ENCODE results near the gene GXYLT2. TPM values are rescaled to one million over a fixed set of nuclear protein-coding genes. Genes with fewer than 3 reads are reported as not detected.
"Not testable (repeated sequence)": the region's sequence is repeated elsewhere in the genome, so short reads cannot be mapped to it uniquely, and the experiment has no call there.

GXYLT2 gene
- total RNA-seq, 2 experiments from 2014 or later: 0.16 to 0.32 TPM

GRCh38 chr3:72996121-72996472 is 108.3 kb downstream of the GXYLT2 start:
- Mint-ChIP-seq H3K36me3 (peaks cover 29% of the 10 kb centered on the region), H3K27me3 (no peaks in the 10 kb centered on the region), H3K27ac (peak overlapping the region; percentile 95)

GRCh38 chr3:72996473-72997333 is 108.9 kb downstream of the GXYLT2 start, which contains the start of gene PPP4R2:
Gene PPP4R2 (plus strand): TSS chr3:72996811. CDS start chr3:72997038, 227 bp downstream.
- no peaks in the 10 kb centered on the region for H3K9me3 Mint-ChIP-seq
- no peaks in the 10 kb centered on the region for H3K27me3 Mint-ChIP-seq
- peak within 1 kb of the TSS; percentile 95 for H3K27ac Mint-ChIP-seq
- peak; percentile 94 for DNase-seq
- H3K4me3 Mint-ChIP-seq: peak within 1 kb of the TSS; percentile 88
- peaks cover 35% of the 10 kb centered on the region for H3K36me3 Mint-ChIP-seq
- H3K4me1 Mint-ChIP-seq: peaks cover 34% of the 10 kb centered on the region

More at GRCh38 chr3:72996121-72996472, 108.3 kb downstream of the GXYLT2 start:
- H3K4me1 Mint-ChIP-seq: peaks cover 28% of the 10 kb centered on the region
- no peak for DNase-seq
- peak overlapping the region; percentile 88 for H3K4me3 Mint-ChIP-seq
- no peaks in the 10 kb centered on the region for H3K9me3 Mint-ChIP-seq

GRCh38 chr3:72997421-72997961 is 109.6 kb downstream of the GXYLT2 start:
- Mint-ChIP-seq H3K4me3 (peak overlapping the region; percentile 88), H3K4me1 (peaks cover 40% of the 10 kb centered on the region), H3K27me3 (no peaks in the 10 kb centered on the region), H3K9me3 (no peaks in the 10 kb centered on the region), H3K36me3 (peaks cover 42% of the 10 kb centered on the region), H3K27ac (peak overlapping the region; percentile 95)
- peak; percentile 16 for DNase-seq

- Mint-ChIP-seq H3K4me3 (peak overlapping the region; percentile 88), H3K4me1 (peaks cover 46% of the 10 kb centered on the region), H3K9me3 (no peaks in the 10 kb centered on the region), H3K36me3 (peaks cover 47% of the 10 kb centered on the region), H3K27ac (peak overlapping the region; percentile 51), H3K27me3 (no peaks in the 10 kb centered on the region)
- DNase-seq: no peak
These were observed 110.6 kb downstream of the GXYLT2 start for GRCh38 chr3:72998466-72998865.

- DNase-seq: no peak
- Mint-ChIP-seq H3K4me3 (peak overlapping the region; percentile 88), H3K27ac (peak overlapping the region; percentile 63), H3K36me3 (peaks cover 57% of the 10 kb centered on the region), H3K9me3 (no peaks in the 10 kb centered on the region), H3K4me1 (peaks cover 54% of the 10 kb centered on the region), H3K27me3 (no peaks in the 10 kb centered on the region)
These were observed 112.1 kb downstream of the GXYLT2 start for GRCh38 chr3:72999951-73000350.

GRCh38 chr3:73003050-73003449 is 115.2 kb downstream of the GXYLT2 start:
- not testable (repeated sequence) for H3K9me3 Mint-ChIP-seq, DNase-seq, H3K4me3 Mint-ChIP-seq, H3K27ac Mint-ChIP-seq, H3K27me3 Mint-ChIP-seq
- Mint-ChIP-seq H3K4me1 (peaks cover 66% of the 10 kb centered on the region), H3K36me3 (peaks cover 79% of the 10 kb centered on the region)

- no peak for DNase-seq
- H3K36me3 Mint-ChIP-seq: peaks cover 80% of the 10 kb centered on the region
- H3K4me3 Mint-ChIP-seq: no peak overlapping the region
- H3K27me3 Mint-ChIP-seq: no peaks in the 10 kb centered on the region
- peak overlapping the region; percentile 56 for H3K27ac Mint-ChIP-seq
- peaks cover 71% of the 10 kb centered on the region for H3K4me1 Mint-ChIP-seq
- H3K9me3 Mint-ChIP-seq: no peaks in the 10 kb centered on the region
These were observed 116.5 kb downstream of the GXYLT2 start for GRCh38 chr3:73004316-73004715.

GRCh38 chr3:73007992-73008712 is 120.3 kb downstream of the GXYLT2 start:
- H3K4me1 Mint-ChIP-seq: peaks cover 66% of the 10 kb centered on the region
- no peaks in the 10 kb centered on the region for H3K9me3 Mint-ChIP-seq
- no peak for DNase-seq
- no peaks in the 10 kb centered on the region for H3K27me3 Mint-ChIP-seq
- no peak overlapping the region for H3K4me3 Mint-ChIP-seq
- peaks cover 76% of the 10 kb centered on the region for H3K36me3 Mint-ChIP-seq
- peak overlapping the region; percentile 50 for H3K27ac Mint-ChIP-seq

GRCh38 chr3:73009008-73009407 is 121.2 kb downstream of the GXYLT2 start:
- Mint-ChIP-seq H3K4me1 (peaks cover 64% of the 10 kb centered on the region), H3K27me3 (no peaks in the 10 kb centered on the region), H3K9me3 (no peaks in the 10 kb centered on the region), H3K27ac (peak overlapping the region; percentile 34), H3K4me3 (no peak overlapping the region), H3K36me3 (peaks cover 74% of the 10 kb centered on the region)
- DNase-seq: no peak

- Mint-ChIP-seq H3K27ac (peak overlapping the region; percentile 32), H3K4me3 (no peak overlapping the region)
These were observed 121.9 kb downstream of the GXYLT2 start for GRCh38 chr3:73009750-73010149.

GRCh38 chr3:73010158-73010557 is 122.3 kb downstream of the GXYLT2 start:
- Mint-ChIP-seq H3K36me3 (peaks cover 67% of the 10 kb centered on the region), H3K4me3 (peak overlapping the region; percentile 22), H3K27me3 (no peaks in the 10 kb centered on the region), H3K27ac (no peak overlapping the region), H3K4me1 (peaks cover 60% of the 10 kb centered on the region), H3K9me3 (no peaks in the 10 kb centered on the region)
- DNase-seq: no peak

More at GRCh38 chr3:73009750-73010149, 121.9 kb downstream of the GXYLT2 start:
- peaks cover 69% of the 10 kb centered on the region for H3K36me3 Mint-ChIP-seq
- H3K27me3 Mint-ChIP-seq: no peaks in the 10 kb centered on the region
- H3K4me1 Mint-ChIP-seq: peaks cover 60% of the 10 kb centered on the region
- DNase-seq: no peak
- H3K9me3 Mint-ChIP-seq: no peaks in the 10 kb centered on the region

- Mint-ChIP-seq H3K27me3 (no peaks in the 10 kb centered on the region), H3K27ac (no peak overlapping the region), H3K9me3 (no peaks in the 10 kb centered on the region), H3K4me1 (peaks cover 42% of the 10 kb centered on the region), H3K4me3 (no peak overlapping the region), H3K36me3 (peaks cover 41% of the 10 kb centered on the region)
- DNase-seq: no peak
These were observed 130.5 kb downstream of the GXYLT2 start for GRCh38 chr3:73018298-73018697.

- Mint-ChIP-seq H3K36me3 (peaks cover 40% of the 10 kb centered on the region), H3K9me3 (no peaks in the 10 kb centered on the region), H3K27me3 (no peaks in the 10 kb centered on the region), H3K4me3 (no peak overlapping the region), H3K4me1 (peaks cover 41% of the 10 kb centered on the region), H3K27ac (no peak overlapping the region)
- no peak for DNase-seq
These were observed 131.1 kb downstream of the GXYLT2 start for GRCh38 chr3:73018790-73019441.

GRCh38 chr3:73021301-73021835 is 133.5 kb downstream of the GXYLT2 start:
- Mint-ChIP-seq H3K9me3 (no peaks in the 10 kb centered on the region), H3K36me3 (peaks cover 34% of the 10 kb centered on the region), H3K4me3 (no peak overlapping the region), H3K27me3 (no peaks in the 10 kb centered on the region), H3K4me1 (peaks cover 53% of the 10 kb centered on the region), H3K27ac (no peak overlapping the region)
- no peak for DNase-seq

Data from activated naive CD8-positive, alpha-beta T cell treated with anti-CD3 and anti-CD28 coated beads for 36 hours (primary cell).